Activated gamma-delta T cell treated with Interleukin-2 at 50 U/mL for 16 hours (primary cell): ENCODE measurements around the gene BRD1.
"Not testable (repeated sequence)": the region's sequence is repeated elsewhere in the genome, so short reads cannot be mapped to it uniquely, and the experiment has no call there.

Experiments used
- DNase-seq: peaks from one replicate; pipeline ENCODE4 v3.0.0-alpha.2; 2020

BRD1 gene

DNA sequence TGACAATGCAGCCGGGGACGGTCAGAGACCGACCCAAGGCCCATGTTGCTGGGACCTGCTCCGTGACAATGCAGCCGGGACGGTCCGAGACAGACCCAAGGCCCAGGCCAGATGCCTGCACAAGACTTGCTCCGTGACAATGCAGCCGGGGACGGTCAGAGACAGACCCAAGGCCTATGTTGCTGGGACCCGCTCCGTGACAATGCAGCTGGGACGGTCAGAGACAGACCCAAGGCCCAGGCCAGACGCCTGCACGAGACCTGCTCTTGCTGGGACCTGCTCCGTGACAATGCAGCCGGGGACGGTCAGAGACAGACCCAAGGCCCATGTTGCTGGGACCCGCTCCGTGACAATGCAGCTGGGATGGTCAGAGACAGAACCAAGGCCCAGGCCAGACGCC, 45.8 kb downstream of the BRD1 start:
- not testable (repeated sequence) for DNase-seq

DNA sequence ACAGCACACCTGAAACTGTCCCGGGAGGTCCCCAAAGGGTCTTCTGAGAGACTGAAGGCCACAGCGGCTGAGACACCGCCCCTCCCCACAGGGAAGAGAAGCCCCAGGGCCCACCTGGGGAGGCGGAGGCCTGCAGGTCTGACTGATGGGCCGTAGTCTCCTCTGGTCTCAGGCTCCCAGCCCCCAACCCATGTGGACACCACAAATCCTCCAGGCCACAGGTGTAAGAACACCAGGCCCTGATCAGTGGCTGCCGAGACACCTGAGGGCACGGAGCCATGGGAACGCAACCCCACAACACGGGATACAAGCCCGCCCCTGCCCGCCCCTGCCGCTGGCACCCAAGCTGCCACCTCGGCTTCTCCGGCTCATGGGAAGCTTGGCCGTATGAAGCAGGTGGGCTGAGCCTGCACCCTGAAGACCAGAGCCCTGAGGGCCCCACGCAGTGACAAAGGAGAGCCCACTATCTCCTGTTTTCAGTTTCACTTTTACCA, 46.3 kb downstream of the BRD1 start:
- DNase-seq = no peak

DNA sequence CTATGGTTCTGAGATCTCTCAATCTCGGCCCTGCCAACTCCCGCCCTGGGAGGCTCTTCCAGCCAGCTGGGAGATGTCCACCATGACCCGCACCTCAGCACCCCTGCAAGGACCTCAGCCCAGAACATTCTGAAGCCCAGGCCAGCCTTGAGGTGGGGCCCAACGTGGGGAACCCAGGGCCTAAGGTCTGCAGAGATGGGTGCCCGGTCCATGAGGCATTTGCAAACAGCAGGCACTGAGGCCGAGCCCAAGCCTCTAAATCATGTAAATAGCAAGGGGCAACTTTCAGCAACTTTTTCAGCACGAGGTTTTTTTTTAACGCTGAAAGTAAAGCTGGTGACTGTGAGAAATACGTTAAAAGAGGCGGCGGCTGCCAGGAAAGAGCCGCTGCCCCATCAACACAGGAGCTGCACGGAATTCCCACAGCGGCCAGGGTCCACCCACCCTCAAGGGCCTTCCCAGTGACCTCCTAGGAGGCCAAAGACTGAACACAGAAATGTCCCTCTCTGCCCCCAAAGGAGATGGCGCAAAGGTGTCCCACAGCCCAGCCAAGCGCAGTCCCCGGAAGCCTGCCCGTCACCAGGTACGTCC, 46.9 kb downstream of the BRD1 start:
- DNase-seq = no peak

DNA sequence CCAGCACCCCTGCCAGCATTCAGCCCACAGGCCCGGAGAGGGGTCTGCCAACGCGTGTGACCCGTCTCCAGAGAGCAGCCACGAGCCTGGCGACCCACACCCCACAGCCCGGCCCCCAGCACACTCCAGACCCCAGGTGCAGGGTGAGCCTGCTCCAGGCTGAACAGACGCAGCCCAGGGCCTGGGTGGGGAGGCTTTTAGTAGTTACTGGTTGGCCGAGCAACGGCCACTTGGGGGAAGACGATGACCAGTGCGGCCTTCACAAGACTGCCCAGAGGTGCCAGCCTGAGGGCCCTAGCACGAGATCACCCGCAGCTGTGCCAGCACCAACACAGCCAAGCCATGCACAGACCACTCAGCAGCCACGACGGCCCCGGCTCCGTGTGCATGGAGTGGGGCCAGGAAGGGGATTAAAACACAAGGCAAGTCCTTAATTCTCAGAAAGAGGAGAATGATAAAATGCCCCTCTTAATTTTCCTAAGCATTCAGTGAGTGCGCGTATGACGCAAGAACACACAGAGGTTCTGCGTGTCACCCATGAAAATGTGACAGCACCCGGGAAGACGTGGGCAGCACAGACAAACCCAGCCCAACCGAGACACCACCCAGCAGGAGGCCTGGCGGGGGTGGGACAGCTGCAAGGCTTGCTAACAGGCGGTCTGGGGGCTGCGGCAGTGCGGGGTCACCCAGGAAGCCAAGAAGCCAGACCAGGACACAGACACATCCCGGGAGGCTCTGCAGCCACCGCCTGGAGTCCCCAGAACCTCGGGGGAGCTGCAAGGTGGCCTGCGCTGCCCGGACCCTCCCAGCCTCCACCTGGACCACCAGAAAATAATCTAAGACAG, 47.6 kb downstream of the BRD1 start:
- no peak for DNase-seq

DNA sequence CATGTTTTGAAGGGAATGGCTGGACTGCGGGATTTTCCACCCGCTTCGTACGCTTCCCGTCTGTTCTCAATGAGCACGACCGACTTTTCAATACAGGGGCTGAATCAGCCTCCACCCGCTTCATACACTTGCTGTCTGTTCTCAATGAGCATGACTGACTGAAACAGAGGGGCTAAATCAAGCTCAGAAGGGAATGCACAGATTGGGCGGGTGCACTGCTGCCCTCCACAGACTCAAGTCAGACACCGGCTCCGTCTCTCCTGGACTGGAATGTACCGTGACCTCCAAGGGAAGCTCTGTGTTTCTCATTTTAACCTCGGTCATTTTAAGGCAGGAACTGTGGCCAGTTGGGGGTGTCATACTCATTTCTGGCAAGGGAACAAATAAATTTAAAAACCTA, 48.5 kb downstream of the BRD1 start:
- no peak for DNase-seq

DNA sequence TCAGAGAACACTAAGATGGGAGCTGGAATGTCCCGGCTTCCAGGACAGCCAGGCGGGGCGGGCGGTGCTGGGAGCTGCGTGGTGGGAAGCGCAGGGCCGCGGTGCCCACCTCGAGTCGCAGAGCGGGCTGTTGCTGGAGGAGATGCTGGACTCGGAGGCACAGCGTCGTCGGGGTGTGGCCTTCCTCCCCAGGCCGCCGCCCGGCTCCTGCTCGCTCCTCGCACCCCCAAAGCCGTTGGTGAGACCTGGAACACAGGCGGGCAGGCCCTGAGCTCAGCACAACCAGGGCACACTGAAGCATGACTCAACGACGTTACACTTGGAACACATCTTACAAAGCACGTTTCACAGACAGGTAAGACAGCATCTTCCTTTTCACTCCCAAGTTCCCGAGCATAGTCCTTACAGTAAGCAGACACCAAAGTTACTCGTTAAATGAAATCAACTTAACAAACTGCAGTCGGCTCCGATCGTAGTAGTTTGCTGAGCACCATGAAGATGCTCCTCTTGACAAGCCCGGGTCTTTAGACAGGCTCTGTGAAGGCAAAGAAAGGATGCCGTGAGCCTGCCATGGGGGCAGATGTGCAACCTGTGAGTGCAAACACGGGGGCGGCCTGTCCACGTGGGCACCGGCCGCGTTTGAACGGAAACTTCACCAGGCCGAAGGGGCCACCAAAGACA, 50.0 kb downstream of the BRD1 start:
- no peak for DNase-seq

DNA sequence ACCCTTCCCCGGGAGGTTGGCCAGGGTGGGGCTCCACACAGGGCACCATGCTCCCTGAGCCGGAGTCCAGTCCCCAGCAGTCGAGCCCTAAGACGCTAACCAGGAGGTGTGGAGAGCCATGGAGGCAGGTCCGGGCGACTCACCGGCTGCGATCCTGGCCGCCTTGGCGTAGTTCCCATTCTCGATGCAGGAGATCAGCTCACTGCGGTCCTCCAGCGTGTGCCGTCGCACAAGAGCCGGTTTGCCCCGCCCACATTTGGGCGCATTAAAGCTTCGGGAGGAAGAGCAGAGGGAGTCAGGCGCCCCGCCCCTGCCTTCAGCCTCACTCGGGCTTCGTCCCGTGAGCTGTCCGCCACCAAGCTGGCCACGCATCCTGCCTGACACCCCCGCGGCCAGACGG, 50.8 kb downstream of the BRD1 start:
- DNase-seq = no peak

DNA sequence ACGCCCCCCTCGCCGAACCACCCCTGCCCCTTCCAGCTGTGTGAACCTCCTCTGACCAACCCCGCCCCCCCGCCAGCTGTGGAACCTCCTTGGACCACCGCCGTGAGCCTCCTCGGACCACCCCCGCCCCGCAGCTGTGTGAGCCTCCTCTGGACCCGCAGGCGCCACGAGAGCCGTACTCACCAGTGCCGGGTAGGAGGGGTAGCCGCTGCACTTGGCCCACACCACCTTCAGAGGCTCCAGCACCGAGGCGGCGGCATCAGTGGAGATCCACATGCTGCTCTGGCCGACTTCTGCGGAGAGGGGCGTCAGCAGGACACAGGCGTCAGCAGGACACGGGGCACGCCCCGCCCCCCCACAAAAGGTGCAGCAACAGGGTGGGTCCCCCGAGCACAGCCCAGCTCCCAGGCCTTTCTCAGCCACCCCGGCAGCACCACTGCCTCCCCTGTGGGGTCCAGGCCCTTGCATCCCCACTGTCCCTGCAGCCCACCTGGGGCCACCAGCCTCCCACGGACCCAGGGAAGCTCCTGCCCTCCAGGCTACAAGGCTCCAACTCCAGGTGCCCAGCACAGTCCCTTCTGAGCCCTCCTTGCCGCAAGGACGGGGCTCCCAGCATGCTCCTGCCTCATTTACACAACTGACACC, 51.7 kb downstream of the BRD1 start:
- DNase-seq = no peak

DNA sequence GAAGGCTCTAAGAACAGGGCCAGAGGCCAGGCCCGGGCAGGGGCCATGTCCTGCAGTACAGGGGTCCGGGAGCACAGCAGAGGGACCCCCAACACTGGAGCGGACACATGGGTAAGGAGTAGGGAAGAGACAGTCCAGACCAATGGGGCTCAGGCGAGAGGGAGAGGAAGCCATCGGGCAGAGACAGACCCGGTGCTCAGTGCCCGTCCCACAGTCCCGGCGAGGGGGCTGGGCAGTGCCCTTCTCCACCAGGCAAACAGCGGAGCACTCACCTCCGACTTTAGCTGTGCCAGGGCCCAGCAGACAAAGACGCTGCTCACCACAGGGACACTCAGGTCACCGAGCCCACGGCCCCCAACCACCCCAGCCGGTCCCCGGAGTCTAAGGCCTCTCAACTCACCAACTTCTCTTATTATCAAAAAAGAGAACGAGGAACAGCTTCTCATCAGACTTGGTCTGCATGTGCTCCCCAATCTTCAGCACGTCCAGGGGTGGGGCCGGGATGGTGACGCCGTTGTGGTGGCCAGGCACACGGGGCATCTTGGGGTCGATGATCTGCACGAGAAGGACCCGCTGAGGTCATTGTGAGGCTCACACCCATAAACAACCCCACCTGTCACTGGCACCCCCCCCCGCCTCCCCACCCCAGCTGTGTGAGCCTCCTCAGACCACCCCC, 52.3 kb downstream of the BRD1 start:
- no peak for DNase-seq

DNA sequence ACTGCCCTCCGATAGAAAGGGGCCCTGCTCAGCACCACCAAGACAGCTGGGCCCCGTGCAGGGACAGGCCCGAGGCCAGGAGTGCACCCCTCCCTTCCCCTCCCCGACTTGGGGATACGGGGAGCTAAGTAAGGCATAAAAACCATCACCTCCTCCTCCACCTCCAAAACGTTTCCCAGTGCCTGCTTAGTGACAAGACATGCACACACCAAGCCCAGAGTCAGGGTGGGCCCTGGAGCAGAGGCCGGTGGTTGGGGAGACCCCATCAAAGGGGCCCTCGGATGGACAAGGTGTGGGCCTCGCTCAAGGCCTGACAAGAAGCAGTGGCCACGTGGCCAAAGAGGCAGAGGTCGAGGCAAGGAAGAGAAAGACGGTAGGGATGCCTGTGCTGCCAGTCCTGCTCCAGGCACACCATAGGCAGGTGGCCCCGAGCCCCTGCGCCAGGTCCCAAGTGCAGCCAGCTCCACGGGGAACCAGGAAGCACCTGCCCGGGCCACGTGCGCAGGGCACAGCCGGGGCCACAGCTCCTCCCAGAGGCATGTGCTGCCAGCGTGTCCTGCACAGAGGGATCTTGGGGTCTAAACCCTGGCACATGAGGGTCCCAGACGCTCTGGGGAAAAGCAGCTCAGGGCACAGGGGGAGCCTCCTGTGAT, 53.0 kb downstream of the BRD1 start:
- DNase-seq = no peak

DNA sequence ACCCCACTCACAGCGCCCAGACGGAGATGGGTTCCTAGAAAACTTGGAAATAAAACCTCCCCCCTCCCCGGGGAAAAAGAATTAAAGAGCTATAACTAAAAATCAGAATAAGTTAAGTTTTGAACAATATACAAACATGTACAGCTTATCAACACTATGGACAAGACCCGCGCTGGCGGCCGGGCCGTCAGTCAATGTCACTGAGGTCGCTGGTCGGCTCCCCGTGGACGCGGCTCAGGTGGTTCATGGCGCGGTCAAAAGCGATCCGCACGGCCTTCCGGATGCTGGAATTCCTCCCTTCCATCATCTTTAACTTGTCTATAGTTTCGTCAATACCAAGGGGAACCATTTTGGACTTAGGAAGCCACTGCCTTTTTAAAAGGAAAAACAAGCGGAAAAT, 53.6 kb downstream of the BRD1 start:
- DNase-seq = no peak

DNA sequence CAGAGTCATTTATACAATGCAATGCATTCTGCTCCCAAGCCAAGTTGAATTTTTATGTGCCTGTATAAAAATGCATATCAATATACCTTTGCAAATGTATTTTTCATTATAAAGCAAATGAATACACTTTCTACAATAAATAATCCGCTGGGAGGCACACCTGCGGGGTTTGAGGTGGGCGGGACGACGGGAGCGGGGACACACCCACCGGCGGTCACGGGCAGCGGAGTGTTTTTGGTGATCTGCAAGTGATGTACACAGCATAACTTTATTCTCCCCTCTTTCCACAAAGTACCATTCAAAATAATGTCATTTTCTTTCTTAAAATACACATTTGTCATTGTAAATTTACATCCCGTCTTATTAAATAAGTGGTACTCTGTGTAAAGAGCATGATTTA, 54.1 kb downstream of the BRD1 start:
- DNase-seq = no peak

DNA sequence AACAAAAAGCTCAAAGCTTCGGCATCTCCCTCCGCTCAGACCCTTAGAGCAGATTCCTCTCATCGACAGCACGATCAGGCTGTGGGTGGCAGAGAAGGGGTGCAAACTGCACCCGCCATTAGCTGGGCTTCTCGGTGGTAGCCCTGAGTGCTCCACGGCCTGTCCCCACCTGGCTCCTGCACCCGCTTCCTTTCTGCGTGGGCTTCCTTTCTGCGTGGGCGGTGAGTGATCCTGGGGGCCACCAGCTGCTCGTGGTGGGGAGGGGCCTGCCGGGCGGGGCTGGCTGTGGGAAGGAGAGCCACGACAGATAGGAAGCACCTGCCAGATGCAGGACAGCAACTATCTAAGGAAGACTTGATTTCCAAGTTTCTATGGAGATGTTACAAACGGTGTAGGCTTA, 55.0 kb downstream of the BRD1 start:
- DNase-seq = no peak

DNA sequence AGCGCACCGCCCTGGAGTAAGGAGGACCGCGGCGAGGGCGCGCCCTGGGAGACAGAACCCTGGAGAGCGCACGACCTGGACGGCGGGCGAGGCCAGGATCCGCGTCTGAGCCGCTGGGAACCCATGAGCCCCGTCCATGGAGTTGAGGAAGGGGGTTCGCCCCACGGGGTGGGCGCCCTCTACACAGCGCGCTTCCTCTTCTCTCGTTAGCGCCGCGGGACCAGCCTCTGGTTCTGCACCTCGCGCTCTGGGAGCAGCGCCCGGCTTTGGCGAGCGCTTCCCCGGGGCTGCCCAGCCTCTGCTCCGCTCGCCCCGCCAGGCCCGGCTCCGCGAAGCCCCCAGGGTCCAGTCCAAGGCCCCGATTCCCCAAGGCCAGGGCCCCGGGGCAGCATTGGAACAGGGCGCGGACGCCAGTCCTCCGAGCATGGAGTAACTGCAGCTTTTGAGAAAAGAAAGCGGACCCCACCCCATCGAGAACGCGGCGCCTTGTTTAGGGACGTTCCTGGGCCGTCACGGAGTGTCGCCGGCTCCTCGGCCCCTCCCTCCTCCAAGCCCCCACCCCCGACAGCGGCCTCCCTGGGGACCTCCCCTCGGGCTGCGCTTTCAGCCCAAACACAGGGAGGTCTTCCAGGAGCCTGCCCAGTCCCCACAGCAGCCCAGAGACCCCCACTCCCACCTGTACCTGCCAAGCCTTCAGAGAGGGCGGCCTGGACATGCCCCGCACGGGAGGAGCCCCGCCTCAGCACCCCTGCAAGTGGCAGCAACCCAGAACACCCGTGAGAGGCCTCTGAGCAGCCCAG, 56.2 kb downstream of the BRD1 start:
- no peak for DNase-seq

DNA sequence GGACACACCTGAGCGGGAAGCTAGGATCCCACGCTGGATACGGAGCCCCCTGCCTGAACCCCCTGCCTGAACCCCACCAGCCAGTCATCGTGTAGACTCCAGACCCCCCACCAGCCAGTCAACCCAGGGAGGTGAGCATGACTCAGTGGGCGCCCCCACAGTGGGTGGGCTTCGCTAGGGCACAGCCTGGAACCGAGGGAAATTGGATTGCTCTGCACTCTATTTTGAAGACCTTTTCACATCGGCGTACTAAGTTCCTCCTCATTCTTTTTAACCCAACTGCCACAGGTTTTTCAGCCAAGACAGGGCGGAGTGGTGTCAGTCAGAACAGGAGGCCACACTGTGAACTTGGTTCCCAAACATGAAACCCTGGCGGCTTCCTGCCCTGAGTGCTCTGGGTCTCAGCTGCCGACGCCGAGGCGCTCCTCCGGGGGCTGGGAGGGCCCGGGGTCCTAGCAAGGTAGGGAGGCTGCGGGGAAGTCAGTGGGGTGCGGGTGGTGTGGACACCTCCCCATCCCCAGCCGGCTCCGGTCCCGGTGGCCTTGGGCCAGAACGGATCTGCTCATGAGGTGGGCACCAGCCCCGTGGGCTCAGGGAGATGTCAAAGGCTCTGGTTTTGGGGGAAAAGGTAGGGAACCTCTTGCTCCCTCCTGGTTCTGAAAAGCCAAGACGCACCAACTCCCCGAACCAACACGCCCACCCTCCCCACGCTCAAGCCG, 57.0 kb downstream of the BRD1 start:
- DNase-seq = no peak

DNA sequence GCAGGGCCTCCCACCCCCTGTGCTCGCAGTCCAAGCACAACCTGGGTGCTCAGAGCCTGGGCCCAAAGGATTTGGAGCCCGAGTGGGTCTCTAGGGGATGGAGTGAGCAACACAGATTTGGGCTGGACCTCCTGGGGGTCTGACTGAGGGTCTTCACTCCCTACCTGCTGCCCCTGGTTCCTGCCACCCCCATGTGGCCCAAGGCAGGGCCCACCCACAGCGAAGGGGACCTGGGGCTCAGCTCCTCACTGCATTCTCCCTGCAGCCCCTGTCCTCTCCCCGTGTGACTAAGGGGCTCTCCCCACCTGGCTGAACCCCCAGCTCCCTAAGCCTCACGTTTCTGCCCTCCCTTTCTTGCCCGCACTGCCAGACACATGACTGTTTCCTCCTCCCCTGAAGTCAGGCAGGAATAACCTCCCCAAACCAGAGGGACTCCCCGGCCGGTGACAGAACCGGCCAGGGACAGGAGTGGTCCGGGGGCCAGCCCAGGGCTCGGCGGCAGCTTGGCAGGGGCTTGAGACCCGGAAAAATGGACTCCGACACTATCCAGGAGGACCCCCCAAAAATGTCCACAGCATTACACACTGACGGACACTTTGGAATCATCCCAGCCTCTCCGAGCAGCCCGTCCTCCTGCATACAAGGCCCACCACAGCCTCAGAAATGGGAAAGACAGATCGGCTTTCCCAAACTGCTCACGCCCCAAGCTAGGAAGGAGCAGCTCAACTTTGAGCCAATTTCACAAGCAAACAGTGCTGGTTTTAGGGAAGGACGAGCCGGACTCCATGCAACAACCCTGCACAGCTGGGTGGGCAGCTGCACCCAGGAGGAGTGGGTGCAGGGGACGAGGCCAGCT, 57.8 kb downstream of the BRD1 start:
- no peak for DNase-seq

DNA sequence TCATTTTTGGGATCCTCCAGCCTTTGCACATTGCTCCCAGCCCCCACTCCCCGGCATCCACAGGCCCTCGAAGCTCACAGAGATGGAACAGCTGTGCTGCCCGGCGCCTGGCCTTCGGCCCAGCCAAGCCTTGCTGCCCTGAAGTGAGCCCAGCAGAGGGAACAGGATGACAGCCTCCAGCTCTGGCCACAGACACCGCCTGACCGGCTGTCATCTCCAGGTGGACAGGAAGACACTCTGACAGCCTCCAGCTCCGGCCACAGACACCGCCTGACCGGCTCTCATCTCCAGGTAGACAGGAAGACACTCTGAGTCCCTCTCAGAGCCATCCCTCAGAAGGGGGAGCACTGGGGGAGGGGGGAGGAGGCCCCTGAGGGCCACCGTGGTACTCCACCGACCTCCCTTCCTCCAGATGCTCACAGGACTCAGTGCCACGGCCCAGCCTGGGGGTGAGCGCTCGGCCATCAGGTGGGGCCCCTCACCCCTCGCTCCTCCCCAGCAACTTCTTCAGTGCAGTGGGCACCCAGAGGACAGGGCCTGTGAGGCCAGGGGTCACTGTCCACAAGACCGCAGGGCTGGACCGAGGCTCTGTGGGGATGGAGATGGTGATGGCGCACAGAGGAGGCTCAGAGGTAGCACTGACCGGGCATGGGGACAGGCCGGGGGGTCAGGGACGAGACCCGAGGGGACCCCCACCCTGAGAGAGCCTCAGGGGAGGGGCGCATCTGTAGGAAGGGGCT, 58.6 kb downstream of the BRD1 start:
- DNase-seq = no peak

DNA sequence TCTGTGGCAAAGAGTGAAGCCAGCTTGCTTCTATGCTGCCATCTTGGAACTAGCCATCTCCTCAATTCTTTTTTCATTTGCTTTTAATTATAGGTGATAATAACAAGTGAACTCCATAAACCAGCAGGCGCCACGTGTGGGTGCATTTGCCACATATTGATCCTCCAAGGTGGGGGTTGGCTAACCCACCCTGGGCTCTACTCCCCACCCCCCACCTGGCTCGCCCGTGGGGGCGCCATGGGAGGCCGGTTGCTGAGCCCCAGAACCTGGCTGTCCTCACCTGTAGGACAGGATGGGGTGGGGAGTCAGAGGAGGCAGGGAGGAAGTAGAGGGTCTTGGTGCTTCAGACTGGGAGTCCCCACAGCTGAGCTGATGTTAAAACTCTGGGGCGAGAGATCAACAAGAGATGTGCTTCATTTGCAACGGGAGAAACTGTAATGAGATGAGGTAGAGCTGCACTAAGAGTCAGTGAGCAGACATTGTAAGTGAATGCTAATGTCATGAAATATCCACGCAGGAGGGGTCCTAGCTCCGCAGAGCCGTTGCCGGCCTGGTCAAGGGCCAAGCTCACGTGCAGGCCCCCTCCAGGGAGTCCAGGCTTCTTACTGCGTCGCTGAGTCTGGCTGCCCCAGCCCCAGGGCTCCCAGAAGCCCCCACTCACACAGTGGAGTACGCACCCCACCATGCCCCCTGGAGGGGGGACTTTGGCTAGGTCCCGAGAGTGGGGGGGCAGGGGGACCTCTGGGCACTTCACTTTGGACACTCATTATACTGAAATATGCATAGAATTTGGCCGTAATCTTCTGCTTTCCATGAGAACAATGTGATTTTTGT, 59.4 kb downstream of the BRD1 start:
- no peak for DNase-seq
